Activated CD4-positive, alpha-beta T cell treated with anti-CD3 and anti-CD28 coated beads, Interleukin-2, amount 10 ng/mL, durations not matched to agents 24 days and 14 days (primary cell): ENCODE measurements around the gene SIN3A. TPM values are rescaled to one million over a fixed set of nuclear protein-coding genes. Genes with fewer than 3 reads are reported as not detected.

Experiments
- total RNA-seq: library from RNA; stranded (reverse); gene quantifications from 2 replicates; pipeline ENCODE4 v1.2.3, GENCODE V29; 2022

Gene SIN3A
- total RNA-seq, 1 donor from 2014 or later: 92.2 TPM

Other genes starting within 250 kb of the SIN3A start
- gene C15orf39, start 249.8 kb downstream of the SIN3A start, total RNA-seq: 43.2 and 43.9 TPM in 2 replicates
- not detected in 2 replicates for gene GOLGA6C, start 193.4 kb downstream of the SIN3A start, total RNA-seq
- not detected in 2 replicates for gene GOLGA6D, start 168.9 kb downstream of the SIN3A start, total RNA-seq
- gene COMMD4, start 115.6 kb downstream of the SIN3A start, total RNA-seq: 79.5 and 86.7 TPM in 2 replicates
- gene NEIL1, start 104.7 kb downstream of the SIN3A start, total RNA-seq: 3.7 and 4.7 TPM in 2 replicates
- gene MAN2C1, start 83.1 kb downstream of the SIN3A start, total RNA-seq: 232 and 255 TPM in 2 replicates
- gene PTPN9, start 127.6 kb upstream of the SIN3A start, total RNA-seq: 21.0 and 23.6 TPM in 2 replicates
- gene SNUPN, start 174.0 kb upstream of the SIN3A start, total RNA-seq: 33.7 and 34.5 TPM in 2 replicates
- gene IMP3, start 188.5 kb upstream of the SIN3A start, total RNA-seq: 108 and 112 TPM in 2 replicates
- 4.1 TPM in 2 replicates for gene SNX33, start 196.2 kb upstream of the SIN3A start, total RNA-seq